Inflammatory macrophage (primary cell): Measurements from ENCODE around the gene CCDC92.

Experiments used
- DNase-seq, 2 donors: peaks; one replicate each; pipeline ENCODE4 v3.0.0-alpha.2; 2020 to 2022

Gene CCDC92

DNA sequence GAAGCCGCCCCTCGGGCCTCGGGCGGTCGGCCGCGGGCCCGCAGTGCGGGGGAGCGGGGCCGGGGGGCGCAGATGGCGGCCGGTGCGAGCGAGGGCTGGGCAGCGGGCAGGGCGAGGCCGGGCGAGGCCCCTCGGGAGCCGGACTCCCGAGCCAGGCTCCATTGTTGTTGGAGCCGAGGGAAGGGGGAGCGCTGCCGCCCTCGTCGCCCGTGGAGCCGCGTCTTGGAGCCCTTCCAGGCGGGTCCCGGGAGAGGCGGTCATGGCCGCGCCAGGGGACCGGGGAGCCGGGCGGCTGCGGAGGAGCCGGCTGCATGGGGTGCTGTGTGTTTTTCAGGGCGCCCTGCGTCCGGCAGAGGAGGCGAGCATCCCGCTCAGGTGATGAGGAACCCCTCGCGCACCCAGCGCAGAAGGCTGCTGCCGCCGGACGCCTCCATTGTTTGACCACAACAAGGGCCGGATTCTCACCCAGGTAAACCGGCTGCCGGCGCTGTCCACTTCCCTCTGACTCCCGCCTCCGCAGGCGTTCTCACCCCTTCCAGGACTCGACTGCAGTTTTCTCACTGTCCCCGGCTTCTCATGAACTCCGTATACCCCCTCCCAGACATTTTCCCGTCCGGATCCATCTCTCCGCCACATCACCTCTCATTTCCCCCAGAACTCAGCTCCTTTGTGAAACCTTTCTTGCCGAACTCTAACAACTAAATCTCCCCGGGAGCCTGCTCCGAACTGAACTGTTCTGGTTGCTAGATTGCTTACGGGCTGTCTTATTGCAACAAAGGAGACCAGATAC, 1.1 kb upstream of the CCDC92 start:
- DNase-seq: no peak

DNA sequence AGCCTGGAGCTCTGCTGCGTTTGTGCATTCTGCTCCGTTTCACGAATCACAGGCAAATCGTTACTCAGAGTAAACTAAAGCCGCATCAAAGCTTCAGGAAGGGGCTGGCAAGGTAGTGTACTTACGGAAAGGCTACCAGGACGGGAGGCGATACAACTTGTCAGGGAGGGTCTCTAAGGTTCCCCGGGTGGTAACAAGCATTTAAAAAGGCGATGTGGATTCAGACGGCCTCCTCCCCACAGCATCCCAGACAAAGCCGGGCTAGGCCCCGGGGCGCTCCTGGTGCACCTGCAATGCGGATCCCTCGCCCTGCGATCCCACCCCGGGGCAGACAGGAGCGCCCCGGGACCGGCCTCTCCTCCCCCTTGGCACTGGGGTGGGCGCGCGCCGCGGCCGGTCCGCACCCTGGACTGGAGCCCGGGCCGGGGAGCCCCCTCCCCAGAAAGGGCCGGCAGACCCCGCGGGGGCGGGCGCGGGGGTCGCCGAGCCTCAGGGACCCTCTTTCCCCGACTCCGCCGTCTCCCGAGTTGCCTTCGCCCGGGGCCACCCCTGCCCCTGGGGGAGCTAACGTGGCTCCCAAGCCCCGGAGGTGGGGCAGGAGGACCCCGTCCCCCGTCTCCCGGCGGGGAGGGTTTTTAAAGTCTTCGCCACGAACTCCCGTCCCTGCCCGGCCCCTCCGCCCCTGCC, 718 bp downstream of the CCDC92 start:
- DNase-seq: peak in 1 of 2 donors; percentile 37

DNA sequence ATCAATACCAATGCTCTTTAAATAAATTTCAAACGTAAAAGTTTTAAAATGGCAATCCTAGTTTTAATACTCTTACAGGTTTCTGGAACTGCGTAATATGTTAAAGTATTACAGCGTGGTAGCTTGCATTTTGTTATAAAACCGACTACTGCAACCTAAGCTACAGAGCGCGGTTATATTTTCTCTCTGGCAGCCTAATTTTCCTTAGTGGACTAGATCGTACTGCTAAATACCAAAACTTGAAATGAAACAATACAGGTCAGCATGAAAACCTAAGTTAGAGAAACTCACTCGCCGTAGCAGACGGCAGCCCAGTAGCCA, 1.2 kb downstream of the CCDC92 start:
- DNase-seq: no peak

DNA sequence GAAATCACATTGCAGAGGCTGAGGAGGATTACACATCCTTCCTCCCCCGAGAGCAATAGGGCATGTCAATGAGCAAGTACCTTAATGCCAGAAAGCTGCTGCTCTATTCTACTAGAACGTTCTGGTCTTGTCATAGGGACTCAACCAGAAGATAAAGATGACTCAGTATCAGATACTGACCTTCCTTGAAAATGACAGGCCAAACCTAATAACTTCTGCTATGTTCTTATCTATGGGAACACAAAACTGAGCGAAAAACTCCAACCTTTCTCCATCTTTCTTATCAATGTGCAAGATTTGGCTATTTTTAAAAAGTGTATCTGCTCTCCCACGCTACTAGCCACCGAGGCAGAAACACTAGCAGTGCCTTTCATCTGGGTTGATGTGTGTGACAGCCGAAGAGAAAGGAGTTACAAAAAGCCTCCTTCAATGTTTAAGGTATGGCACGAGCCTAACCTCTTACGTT, 5.5 kb downstream of the CCDC92 start:
- DNase-seq: no peak

DNA sequence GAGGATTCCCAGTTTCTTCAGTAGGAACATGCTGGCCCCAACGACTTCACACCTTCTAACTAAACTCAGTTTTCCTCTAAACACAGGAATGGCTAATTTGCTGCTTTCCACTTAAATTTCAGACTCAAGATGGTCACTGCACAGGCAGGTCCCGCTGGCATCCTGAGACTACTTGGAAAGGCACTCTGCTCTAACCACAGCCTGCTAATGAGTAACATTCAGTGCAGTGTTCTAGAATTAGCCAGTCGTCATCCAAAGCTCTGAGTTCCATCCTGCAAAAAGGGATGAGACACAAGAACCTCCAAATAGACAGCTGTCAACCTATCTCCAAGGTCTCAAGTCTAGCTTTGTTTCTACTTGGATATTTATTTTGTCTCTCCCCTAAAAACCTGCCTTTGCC, 6.0 kb downstream of the CCDC92 start:
- no peak for DNase-seq

DNA sequence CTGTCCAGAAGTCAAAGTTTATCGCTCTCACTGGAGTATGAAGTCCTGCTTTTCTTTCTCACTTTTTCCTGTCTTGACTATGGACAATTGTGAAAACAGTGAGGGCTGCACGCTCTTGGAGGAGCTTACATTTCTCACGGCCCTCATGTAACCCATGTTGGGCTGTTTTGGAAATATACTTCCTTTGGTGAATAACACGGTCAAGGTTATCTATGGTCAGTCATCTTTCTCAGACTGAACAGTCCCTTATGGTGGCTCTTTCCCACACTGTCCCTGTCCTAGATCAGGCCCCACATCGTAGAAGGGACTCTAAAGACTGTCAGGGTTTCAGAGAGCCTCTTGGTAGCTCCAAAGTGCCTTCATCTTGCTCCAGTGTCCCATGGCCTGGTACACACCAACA, 7.2 kb downstream of the CCDC92 start:
- DNase-seq: no peak

DNA sequence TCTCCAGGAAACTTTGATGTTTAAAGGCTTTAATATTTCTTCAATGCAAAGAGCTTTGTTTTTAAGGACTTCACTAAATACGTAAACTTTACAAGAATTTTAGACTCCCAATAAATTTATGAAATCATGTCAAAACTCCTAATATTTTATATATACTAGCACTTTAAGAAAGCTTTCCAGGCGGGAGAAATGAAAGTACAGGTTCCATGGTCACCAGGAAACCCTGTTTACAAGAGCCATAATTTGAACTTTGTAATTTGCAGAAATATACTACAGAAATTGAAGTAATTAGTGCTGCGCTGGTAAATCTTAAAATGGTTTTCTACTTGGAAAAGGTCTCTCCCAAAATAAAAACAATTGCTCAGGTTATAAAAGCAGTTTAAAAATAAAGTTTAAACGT, 8.8 kb downstream of the CCDC92 start:
- no peak for DNase-seq

DNA sequence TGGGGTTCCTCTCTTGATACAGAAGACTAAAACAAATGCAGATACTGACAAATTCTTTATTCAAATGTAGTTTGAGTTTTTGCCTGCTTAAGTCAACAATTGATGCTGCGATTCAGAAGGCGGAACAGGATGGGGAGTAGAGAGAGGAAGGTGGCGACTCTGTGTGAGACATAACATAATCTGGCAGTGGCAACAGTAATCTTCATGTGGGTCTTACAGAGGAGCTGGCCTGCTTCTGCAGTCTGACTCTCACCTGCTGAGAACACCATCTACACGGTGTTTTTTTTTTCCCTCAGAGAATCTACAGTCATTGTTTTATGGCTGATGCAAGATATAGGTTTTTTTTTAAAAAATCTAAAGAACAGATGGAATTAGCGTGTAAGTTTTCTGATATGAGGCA, 10.1 kb downstream of the CCDC92 start:
- no peak for DNase-seq

DNA sequence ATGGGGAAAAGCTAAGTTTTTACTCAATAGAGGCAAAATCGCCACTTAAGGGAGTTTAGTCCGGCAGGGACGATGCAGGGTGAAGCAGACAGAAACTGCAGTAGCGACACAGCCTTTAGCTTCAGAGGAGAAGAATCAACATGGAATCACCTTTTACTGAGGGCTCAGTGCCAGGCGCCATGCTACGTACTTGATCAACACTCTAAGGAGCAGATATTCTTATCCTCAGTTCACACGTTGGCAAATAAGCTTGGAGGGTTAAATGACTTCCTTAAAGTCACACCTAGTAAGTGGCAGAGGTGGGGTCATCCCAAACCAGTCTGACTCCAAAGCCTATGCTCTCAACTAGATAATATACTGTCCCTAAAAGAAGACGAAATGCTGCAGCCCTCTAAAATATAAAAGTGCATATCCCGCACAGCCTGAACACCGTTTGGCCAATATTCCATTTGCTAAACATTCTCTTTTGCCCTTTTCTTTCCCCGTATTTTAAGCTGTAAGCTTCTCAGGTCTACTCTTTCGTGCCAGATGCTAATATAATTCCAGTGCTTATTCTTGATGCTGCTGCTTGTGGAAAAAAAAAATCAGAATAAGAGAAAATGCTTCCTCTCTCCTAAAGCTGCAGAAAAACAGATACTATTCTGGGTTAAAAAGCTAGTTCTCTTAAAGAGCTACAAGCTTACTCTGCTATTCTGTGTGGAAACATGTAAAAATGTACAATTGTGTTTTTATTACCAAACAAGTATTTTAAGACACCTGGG, 10.9 kb downstream of the CCDC92 start:
- DNase-seq: no peak

DNA sequence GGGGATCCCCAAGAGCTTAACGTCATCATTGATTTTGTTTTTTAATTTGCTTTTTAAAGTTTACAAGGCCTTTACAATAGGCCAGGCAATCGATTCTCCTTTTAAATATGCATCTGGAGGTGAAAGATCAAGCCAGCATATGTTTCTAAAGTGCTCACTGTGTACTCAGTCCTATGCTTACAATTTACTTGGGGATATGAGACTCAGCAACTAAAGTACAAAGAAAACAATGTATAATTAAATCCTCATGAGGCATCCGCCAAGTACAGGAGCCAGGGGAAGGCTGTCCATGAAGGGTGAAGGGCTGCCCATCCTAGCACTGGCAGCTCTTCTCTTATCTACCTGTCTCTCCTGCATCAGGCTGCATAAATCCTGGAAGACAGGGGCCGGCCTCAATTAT, 11.8 kb downstream of the CCDC92 start:
- DNase-seq: no peak

DNA sequence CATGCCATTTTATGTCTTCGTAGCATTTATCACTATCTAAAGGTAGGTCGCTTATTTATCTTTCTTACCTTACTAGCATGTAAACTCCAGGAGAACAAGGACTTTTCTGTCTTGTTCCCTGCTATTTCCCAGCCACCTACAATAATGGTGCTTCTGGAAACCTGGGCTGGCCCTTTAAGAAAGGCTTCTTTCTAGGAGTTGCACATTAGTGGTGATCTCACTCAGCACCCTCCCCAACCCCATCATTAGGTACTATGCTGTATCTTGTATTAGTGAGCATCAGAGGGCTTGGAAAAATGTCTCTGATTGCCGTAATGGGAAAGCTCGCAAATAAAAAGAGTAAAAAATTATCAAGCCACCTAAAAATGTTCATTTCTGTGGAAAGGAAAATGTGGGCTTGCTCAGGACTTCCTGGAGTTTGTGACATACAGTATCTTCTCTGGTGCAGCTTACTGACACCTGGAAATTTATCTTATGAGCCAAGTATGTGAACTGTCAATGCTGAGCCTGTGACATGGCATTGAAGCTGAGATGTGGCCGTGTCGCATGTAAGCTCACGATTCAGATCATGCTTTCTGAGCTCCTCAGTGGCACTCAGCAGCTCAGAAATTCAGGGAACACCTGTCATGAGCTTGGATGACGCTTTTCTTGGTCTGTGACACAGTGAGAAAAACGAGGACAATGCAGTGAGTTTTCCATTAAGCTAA, 12.4 kb downstream of the CCDC92 start:
- no peak for DNase-seq

DNA sequence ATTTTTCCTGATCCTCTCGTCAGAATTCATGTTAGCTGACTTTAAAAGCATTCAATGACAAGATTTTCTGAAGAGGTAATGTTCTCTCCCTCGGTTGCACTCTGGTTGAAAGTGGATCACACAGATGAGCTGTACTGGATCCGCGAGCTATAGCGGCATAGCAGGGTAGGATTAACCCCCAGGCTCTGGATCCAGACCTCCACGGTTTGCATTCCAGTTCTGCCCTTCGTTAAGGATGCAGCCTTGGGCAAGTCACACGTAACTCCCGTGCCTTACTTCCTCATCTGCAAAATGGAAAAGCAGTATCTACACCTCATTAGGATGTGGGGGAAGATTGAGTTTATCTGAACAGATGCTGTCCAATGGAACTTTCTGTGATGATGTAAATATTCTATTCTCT, 13.8 kb downstream of the CCDC92 start:
- DNase-seq: no peak

DNA sequence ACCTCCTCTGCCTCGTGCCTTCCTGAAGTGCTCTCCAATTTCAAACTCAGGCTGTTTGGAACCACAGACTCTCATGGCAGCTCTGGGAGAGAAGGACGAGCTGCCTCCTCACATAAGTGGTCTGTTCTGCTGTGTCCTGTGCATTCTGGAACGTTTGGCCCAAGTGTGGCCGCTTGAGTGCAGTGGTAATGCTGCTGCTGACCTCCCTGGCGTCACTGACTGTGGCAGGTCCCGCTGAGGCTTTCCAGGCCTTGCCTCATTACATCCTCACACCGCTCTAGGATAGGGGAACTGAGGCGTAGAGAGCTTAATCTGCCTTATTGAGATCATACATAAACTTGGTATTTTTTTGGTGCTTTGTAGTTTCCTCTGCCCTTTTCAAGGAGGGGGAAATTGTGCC, 14.2 kb downstream of the CCDC92 start:
- DNase-seq: no peak

DNA sequence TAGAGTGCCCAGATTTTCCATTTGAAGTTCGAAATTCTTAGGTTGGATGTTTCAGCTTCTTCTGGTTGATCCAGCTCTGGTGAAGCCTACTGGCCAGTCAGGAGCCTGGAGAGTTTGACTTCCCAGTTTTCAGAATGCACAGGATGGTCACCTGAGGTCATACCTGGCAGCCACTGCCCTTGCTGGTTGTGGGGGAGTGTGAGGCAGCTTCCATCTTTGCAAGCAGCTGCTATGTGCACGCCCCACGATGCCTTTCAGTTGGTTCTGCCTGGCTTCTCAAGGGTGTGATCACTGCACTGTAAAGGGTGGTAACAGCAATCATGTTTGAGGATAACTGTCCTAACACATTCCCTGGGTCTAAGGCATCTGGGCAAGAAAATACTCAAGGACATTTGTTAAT, 15.4 kb downstream of the CCDC92 start:
- no peak for DNase-seq

DNA sequence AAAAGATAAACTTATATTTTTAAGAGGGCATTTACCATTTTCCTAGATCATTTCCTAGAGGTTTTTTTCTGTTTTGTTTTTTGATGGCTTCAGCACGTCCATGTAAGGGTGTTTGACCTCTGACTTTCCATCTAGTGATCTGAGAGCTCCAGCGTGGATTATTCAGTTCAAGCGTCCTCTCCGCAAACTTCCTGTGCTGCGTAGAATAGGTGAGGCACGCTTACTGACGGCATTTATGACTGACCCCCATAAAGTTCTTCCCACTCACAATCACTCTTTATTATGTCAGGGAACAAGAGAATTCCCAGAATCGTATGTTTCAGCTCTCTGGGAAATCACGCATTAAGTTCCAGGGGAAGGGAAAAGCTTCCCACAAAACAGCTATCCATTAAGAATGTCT, 16.4 kb downstream of the CCDC92 start:
- no peak for DNase-seq

DNA sequence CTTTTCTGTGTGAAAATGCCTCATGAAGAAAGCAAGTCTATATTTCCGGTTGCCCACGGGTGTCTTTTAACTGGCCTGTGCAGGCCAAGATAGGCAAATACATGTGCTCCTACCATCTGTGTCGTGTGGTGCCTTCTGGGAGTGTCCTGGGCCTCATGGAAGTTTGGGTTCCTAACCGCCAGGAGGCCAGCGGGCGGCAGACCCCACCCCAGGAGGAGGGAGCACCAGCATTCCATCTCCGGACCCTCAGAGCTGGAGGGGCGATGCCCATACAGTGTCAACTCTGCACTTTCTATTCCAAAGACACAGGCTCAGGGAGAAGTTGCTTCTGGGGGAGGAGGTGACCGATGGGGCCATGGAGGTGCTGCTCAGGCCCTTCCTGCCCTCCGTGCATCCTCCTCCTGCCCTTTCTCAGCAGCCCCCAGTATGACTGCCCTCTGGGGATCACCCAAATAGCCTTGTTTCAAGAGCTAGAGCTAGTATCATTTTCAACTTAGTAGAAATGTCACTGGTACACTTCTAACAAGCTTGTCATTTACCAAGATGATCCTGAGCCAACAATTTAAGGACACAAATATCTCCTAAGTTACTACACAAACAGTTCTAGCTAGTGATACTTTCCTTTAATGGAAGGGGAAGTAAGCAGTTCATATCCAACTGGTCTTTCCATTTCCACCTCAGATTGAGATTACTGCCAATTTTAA, 17.8 kb downstream of the CCDC92 start:
- DNase-seq: no peak

DNA sequence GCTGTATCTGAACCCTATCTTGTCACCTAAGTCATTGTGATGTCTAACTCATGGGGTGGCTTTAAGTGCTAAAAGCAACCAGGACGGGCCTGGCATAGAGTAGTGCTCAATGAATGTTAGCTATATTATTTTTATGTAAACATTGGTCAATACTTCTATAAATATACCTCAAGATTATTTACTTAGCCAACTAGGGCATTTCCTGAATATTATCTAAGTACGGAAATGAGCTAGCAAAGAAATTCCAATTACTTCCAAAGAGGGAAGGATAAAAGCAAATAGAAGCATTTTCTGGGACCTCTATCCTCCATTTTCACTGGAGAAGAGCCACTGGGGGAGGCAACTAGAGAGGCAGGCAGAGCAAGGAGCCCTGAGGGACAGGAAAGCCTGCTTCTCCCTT, 20.6 kb downstream of the CCDC92 start:
- no peak for DNase-seq

DNA sequence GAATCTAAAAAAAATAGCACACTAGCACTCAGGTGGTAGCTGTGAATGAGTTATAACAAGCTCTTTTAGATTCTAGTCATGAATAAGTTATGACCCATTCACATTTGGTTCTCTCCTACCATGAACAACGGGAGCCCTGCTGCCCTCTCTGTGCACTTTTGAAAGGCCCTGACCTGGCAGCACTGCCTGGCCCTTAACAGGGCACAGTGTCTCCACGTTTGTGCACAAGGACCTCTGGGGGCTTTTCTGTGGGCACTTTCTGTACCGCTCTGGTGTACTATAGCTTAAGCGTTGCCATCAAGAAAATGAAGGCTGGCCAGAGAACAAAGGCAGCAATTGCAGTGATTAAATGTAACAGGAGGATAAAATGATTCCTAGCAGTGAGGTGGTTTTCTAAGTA, 21.2 kb downstream of the CCDC92 start:
- no peak for DNase-seq

DNA sequence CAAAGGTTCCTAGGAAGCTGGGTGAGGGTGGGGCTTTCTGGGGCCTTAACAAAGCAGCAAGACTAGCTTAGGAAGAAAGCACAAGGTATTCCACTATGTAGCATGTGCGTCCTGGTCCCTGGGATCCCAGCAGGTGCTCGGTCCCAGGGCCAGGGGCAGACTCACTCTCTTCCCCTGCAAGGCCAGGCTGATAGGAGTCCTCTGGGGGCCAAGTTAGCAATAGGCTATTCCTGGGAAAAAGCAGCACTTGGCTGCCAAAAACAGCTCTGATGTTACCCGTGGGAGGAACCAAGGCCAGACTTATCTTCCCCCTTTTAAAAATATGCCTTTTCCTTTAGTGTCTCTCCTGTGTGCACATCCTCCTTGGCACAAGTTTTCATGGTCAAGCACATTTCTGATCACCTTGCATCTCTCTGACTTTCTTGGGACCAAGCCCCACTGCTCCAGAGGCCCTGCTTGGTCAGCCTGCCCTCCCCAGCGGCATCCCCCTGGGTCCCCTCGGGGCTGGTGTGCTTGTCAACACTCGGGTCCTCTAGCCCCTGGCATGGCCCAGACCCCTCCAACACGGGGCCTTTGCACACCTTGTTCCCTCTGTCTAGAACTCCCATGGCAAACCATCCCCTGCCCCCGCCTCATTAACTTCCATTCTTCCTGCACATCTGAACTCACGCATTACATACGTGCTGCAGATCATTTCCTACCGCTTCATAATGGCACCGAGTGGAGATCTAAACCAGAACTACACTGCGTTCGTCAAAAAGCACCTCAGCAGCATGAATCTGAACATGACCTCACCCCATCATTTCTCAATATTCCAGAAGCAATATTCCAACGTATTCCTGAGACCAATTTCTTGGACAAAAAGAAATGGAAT, 21.9 kb downstream of the CCDC92 start:
- peak in 1 of 2 donors; percentile 11 for DNase-seq

DNA sequence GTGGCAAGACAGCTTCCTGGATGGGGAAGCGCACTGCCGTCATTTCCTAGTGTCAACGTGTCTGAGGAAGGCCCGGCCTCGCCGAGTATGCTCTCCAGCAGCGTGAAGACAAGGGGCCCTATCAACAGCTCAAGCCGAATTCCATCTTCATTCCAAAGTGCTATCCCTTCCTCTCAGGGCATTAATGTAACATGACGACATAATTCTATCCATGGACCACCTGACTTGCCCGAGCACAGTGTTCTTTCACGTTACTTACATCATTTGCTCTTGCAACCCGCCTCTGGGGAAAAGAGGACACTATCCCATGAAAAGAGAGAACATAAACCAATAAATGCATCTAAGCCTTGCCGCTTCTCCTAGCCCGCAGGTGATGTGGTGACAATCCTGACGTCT, 22.9 kb downstream of the CCDC92 start:
- no peak for DNase-seq
